Progenitor cell of endocrine pancreas (in vitro differentiated cells): ENCODE data around the gene CSTF3. TPM values are rescaled to one million over a fixed set of nuclear protein-coding genes. Genes with fewer than 3 reads are reported as not detected.
A peak's percentile ranks its signal among the peaks of the same experiment; 100 is the strongest.

Experiments
- DNase-seq: peaks from one replicate; pipeline ENCODE4 v3.0.0; 2021; ENCODE audit warnings: low spot score; ENCODE audit not compliant: unreplicated experiment
- H3K27ac Mint-ChIP-seq: 2 replicates; pipeline ENCODE4 v1.8.0; 2021; ENCODE audit warnings: mild to moderate bottlenecking, moderate library complexity, mixed read lengths
- H3K27me3 Mint-ChIP-seq: 2 replicates; pipeline ENCODE4 v1.8.0; 2021; ENCODE audit warnings: mixed read lengths
- H3K36me3 Mint-ChIP-seq: 2 replicates; pipeline ENCODE4 v1.8.0; 2022; ENCODE audit warnings: mixed read lengths; ENCODE audit not compliant: insufficient read depth
- H3K4me1 Mint-ChIP-seq: 2 replicates; pipeline ENCODE4 v1.8.0; 2021; ENCODE audit warnings: low read depth, mixed read lengths
- H3K4me3 Mint-ChIP-seq: 2 replicates; pipeline ENCODE4 v1.8.0; 2021; ENCODE audit warnings: low read depth, mild to moderate bottlenecking, moderate library complexity, mixed read lengths
- H3K9me3 Mint-ChIP-seq: 2 replicates; pipeline ENCODE4 v1.8.0; 2021; ENCODE audit warnings: low read depth, mixed read lengths
- total RNA-seq: library from RNA; stranded (reverse); gene quantifications from 2 replicates; pipeline ENCODE4 v1.2.1, GENCODE V29; 2021
- TF ChIP-seq, protein P1 (sequence below): fragments of 200-600 bp; sonication (generic); IDR thresholded peaks from one replicate; pipeline ENCODE4 v1.5.0; 2021; ENCODE audit warnings: antibody characterized with exemption, mild to moderate bottlenecking; ENCODE audit not compliant: unreplicated experiment

The CSTF3 gene
- total RNA-seq, 1 donor from 2014 or later: 43.5 TPM

DNA sequence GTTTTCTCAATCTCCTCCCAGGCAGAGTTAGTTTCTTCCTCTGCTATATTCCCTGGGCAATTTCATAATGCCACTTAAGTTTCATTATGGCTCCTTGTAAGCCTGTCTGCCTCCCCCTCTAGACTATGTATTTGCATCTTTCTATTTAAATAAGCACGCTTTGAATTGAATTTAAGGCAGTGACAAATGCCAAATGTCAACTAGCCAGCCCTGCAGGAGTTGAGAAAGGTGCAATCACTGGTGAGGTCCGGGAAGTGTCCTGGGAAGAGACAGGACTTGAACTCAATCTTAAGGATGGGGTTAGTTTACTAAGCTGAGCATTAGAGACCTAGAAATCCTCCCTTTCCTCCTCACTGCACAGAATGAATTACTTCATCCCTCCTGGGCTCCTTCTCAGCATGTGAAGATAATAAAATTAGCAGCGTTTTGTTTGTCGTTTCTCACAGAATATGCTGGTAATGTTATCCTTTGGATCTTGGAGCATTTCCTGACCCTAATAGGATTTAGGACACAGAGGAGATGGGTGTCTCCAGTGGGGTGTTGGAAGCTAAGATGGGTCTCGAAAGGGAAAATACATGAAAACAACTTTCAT lies 120.3 kb downstream of the CSTF3 start:
- no peak for DNase-seq
- Mint-ChIP-seq H3K9me3 (peaks cover 3% of the 10 kb centered on the region), H3K36me3 (peaks cover 7% of the 10 kb centered on the region), H3K27me3 (no peaks in the 10 kb centered on the region), H3K4me1 (peaks cover 7% of the 10 kb centered on the region), H3K27ac (peak overlapping the region; percentile 88), H3K4me3 (peak overlapping the region; percentile 91)
- TF ChIP-seq, protein P1, sequence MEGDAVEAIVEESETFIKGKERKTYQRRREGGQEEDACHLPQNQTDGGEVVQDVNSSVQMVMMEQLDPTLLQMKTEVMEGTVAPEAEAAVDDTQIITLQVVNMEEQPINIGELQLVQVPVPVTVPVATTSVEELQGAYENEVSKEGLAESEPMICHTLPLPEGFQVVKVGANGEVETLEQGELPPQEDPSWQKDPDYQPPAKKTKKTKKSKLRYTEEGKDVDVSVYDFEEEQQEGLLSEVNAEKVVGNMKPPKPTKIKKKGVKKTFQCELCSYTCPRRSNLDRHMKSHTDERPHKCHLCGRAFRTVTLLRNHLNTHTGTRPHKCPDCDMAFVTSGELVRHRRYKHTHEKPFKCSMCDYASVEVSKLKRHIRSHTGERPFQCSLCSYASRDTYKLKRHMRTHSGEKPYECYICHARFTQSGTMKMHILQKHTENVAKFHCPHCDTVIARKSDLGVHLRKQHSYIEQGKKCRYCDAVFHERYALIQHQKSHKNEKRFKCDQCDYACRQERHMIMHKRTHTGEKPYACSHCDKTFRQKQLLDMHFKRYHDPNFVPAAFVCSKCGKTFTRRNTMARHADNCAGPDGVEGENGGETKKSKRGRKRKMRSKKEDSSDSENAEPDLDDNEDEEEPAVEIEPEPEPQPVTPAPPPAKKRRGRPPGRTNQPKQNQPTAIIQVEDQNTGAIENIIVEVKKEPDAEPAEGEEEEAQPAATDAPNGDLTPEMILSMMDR: no peak

DNA sequence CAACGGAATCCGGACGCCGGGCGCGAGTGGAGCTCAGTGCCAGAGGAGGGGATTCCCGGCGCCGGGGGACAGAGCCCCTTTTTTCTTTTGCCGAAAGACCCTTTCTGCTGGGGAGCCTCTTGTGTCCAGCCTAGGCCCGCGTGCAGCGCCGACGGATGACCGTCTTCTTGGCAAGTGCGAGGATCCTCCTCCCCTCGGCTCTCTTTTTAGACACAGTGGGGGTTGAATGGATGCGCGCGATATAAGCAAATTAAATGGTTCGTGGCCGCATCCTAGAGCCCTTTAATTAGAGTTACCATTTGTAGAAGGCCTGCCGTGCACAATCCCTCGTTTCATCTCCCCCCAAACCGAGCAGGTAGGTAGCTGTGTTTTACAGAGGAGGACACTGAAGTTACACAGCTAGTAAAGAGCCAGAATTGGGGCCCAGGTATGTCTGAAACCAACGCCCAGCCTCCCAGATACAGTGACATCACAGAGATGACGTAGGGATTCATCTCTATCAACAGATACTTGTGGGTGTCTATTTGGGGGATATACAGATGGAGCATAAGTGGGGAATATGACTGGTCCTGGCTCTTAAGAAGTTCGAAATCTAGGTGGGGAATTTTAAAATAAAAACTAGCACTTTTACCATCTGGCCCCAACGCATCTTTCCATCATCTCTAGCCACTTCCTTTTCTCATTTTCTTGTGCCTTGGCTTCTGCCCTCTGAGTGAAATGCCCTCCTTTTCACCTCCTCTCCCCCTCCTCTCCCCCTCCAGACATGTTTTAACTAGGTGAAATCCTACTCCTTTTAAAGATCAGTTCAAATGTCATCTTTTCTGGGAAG lies 121.0 kb downstream of the CSTF3 start:
- peak overlapping the region; percentile 91 for H3K4me3 Mint-ChIP-seq
- peak overlapping the region; percentile 88 for H3K27ac Mint-ChIP-seq
- H3K9me3 Mint-ChIP-seq: no peaks in the 10 kb centered on the region

DNA sequence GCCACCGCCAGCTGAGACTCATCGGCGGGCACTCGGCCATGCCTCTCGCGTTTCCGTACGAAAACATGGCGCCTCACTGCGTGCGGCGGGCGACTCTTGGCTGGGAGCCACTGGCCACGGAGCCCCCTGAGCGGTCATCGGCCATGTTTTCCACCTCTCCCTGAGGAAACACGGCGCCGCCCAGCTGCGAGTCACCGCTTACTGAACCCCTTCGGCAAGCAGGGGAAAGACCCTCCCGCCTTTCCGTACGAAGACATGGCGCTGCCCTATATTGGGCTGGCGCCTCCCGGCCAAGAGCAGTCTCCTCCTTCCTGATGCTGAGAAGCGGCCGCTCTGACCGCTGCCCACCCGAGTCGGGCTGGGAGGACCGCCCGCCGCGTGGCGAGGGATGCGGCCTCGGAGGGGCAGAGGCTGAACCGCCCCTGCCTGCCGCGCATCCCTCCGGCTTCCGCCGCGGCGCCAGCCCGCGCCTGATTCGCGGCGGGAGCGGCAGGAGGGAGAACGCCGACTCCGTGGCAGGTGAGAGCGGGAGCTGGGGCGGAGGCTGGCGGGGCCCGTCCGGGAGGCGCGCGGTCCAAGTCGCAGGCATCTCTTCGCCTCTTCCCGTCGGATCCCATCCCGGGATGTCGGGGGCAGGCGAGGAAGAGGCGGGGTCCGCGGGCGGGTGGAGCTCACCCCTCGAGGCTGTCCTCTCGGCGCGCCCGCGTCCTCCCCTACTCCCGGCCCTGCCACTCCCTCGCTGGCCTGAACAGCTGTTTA lies 121.8 kb downstream of the CSTF3 start, which contains the start of gene TCP11L1:
TCP11L1 (plus strand) TSS at position 299 of the 759 bp plus-strand sequence. CDS start 4,202 bp downstream, outside the sequence.
- Mint-ChIP-seq H3K27ac (peak within 1 kb of the TSS; percentile 98), H3K4me3 (peak within 1 kb of the TSS; percentile 91), H3K9me3 (no peaks in the 10 kb centered on the region), H3K36me3 (no peaks in the 10 kb centered on the region), H3K27me3 (no peaks in the 10 kb centered on the region), H3K4me1 (peaks cover 15% of the 10 kb centered on the region)
- TF ChIP-seq, protein P1: no peak
- DNase-seq: peak; percentile 76

More for the DNA sequence above, 121.0 kb downstream of the CSTF3 start:
- no peak for DNase-seq
- no peaks in the 10 kb centered on the region for H3K27me3 Mint-ChIP-seq
- TF ChIP-seq, protein P1: no peak
- H3K4me1 Mint-ChIP-seq: peaks cover 10% of the 10 kb centered on the region
- peaks cover 2% of the 10 kb centered on the region for H3K36me3 Mint-ChIP-seq

DNA sequence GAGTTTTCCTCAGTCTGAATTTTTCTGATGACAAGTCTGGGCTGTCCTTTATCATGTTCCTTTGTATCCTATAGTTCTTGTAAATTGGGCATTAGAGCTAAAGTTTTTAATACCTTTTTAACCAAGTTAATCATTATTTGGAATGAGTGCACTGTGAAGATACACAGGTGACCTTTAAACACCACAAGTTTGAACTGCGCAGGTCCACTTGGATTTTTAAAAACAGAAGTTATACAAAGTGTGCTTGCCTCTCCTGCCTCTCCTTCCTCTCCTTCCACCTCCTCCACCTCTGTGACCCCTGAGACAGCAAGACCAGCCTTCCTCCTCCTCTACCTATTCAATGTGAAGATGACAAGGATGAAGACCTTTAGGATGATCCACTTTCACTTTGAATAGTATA lies 126.3 kb downstream of the CSTF3 start:
- Mint-ChIP-seq H3K4me1 (peaks cover 8% of the 10 kb centered on the region), H3K27me3 (no peaks in the 10 kb centered on the region), H3K27ac (no peak overlapping the region), H3K4me3 (no peak overlapping the region), H3K36me3 (no peaks in the 10 kb centered on the region), H3K9me3 (no peaks in the 10 kb centered on the region)
- TF ChIP-seq, protein P1: no peak
- no peak for DNase-seq

Other genes with a start within 250 kb of the CSTF3 start
- 1.7 and 2.1 TPM in 2 replicates for gene DEPDC7, start 145.6 kb downstream of the CSTF3 start, total RNA-seq
- gene TCP11L1, start 121.9 kb downstream of the CSTF3 start, total RNA-seq: 19.9 and 20.2 TPM in 2 replicates
- gene HIPK3, start 95.9 kb upstream of the CSTF3 start, total RNA-seq: 65.4 and 66.2 TPM in 2 replicates
- 15.3 and 18.4 TPM in 2 replicates for gene KIAA1549L, start 214.6 kb upstream of the CSTF3 start, total RNA-seq